ENCODE data around the gene SLA2. TPM values are rescaled to one million over a fixed set of nuclear protein-coding genes. Genes with fewer than 3 reads are reported as not detected.
"Not testable (repeated sequence)": the region's sequence is repeated elsewhere in the genome, so short reads cannot be mapped to it uniquely, and the experiment has no call there.

Gene SLA2, protein sequence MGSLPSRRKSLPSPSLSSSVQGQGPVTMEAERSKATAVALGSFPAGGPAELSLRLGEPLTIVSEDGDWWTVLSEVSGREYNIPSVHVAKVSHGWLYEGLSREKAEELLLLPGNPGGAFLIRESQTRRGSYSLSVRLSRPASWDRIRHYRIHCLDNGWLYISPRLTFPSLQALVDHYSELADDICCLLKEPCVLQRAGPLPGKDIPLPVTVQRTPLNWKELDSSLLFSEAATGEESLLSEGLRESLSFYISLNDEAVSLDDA
- polyA plus RNA-seq (0.33 TPM in 1 of 2 replicates, not detected in the other), polyA minus RNA-seq (not detected in 2 replicates)

DNA sequence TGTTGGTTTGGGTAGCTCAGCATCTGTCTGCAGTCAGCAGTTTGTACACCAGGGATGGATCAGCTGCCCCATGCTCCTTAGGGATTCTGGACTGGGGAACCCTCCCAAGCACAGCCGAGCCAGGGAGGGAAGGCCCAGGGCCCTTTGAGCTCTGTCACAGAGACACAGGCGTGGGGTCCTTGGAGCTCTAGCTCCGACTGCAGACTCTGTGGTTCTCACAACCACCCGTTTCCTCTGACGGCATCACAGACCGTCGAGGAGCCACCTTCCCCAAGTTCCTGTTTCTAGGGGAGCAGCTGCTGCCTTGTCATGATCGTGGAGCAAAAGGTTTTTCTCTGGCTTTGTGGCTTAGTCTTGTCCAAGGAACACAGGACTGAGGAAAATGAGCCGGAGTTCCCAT lies at the start of gene SLA2:
TSS of gene SLA2 (minus strand) at position 199 of the 400 bp plus-strand sequence. CDS start 4,861 bp downstream, outside the sequence.
- H3K27me3 ChIP-seq (ENCODE audit: insufficient read depth, low read depth, low read length) = no peaks in the 10 kb centered on the region
- H3K4me3 ChIP-seq (ENCODE audit: low read length) = no peak within 1 kb of the TSS
- no peaks in the 10 kb centered on the region for H3K9me2 ChIP-seq (ENCODE audit: insufficient read depth, low read length)
- H3K27ac ChIP-seq (ENCODE audit: low read length) = no peak within 1 kb of the TSS
- no peaks in the 10 kb centered on the region for H3K9me3 ChIP-seq (ENCODE audit: low read length)
- H3K9ac ChIP-seq (ENCODE audit: low read length) = no peak within 1 kb of the TSS
- H4K20me1 ChIP-seq (ENCODE audit: insufficient read depth) = no peaks in the 10 kb centered on the region
- no peak within 1 kb of the TSS for H3K4me2 ChIP-seq (ENCODE audit: low read length)
- H3F3A ChIP-seq (ENCODE audit: insufficient read depth, low read length, poor library complexity, severe bottlenecking) = no peaks in the 10 kb centered on the region
- TF ChIP-seq MXI1 (conservative IDR thresholded peaks at IDR 0.05; ENCODE audit: poor library complexity, severe bottlenecking) = no peak
- no peak for TF ChIP-seq CTCF (IDR thresholded peaks at IDR 0.05; ENCODE audit: poor library complexity, severe bottlenecking)
- no peak for TF ChIP-seq SMC3 (conservative IDR thresholded peaks at IDR 0.05; ENCODE audit: poor library complexity)
- no peaks in the 10 kb centered on the region for H3K36me3 ChIP-seq (ENCODE audit: insufficient read depth, low read length)
- no peaks in the 10 kb centered on the region for H3K79me2 ChIP-seq (replicated peaks; ENCODE audit: insufficient read depth, low read length)
- no peak within 1 kb of the TSS for H2AFZ ChIP-seq (ENCODE audit: low read depth, low read length)

DNA sequence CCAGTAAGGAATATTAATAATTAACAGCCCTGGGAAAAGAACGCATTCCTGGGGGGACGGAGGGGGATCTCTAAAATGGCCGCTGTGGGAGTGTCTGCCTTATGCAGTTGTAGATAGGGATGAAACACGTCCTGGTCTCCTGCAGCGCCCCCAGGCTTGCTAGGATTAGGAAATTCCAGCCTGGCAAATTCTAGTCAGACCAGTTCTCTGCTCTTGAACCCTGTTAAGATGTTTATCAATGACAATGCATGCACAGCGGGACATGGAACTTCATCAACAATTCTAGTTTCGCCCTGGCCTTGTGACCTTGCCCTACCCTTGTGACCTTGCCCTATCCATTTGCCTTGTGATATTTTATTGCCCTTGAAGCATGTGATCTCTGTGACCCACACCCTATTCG lies 49.5 kb upstream of the SLA2 start:
- H3K36me3 ChIP-seq (ENCODE audit: insufficient read depth, low read length); H3K4me2 ChIP-seq (ENCODE audit: low read length); H4K20me1 ChIP-seq (ENCODE audit: insufficient read depth); H3F3A ChIP-seq (ENCODE audit: insufficient read depth, low read length, poor library complexity, severe bottlenecking); H3K27me3 ChIP-seq (ENCODE audit: insufficient read depth, low read depth, low read length); H3K9me2 ChIP-seq (ENCODE audit: insufficient read depth, low read length); H3K9me3 ChIP-seq (ENCODE audit: low read length); H3K79me2 ChIP-seq (replicated peaks; ENCODE audit: insufficient read depth, low read length); H3K9ac ChIP-seq (ENCODE audit: low read length); H3K27ac ChIP-seq (ENCODE audit: low read length); H3K4me3 ChIP-seq (ENCODE audit: low read length); H2AFZ ChIP-seq (ENCODE audit: low read depth, low read length): not testable (repeated sequence)

DNA sequence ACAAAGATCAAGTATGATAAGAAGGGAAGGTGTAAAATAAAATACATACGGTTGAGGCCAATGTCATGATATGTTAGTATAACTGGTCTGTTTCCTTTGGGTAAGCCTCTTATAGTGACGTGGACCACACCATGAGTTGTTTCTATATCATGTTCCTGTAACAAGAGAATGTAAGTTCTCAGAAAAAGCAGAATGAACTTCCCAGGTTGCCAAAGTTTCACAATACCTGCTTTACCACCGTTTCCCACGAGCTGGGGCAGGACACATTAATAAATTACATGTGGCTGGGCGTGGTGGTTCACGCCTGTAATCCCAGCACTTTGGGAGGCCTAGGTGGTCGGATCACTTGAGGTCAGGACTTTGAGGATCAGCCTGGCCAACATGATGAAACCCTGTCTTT lies 42.6 kb upstream of the SLA2 start:
- Histone ChIP-seq H3K27me3 (ENCODE audit: insufficient read depth, low read depth, low read length) (no peaks in the 10 kb centered on the region), H2AFZ (ENCODE audit: low read depth, low read length) (no peak overlapping the region), H3K9me3 (ENCODE audit: low read length) (no peaks in the 10 kb centered on the region), H4K20me1 (ENCODE audit: insufficient read depth) (no peaks in the 10 kb centered on the region), H3K4me2 (ENCODE audit: low read length) (no peak overlapping the region), H3K9ac (ENCODE audit: low read length) (no peak overlapping the region), H3K4me3 (ENCODE audit: low read length) (no peak overlapping the region), H3K9me2 (ENCODE audit: insufficient read depth, low read length) (no peaks in the 10 kb centered on the region), H3K36me3 (ENCODE audit: insufficient read depth, low read length) (no peaks in the 10 kb centered on the region), H3K27ac (ENCODE audit: low read length) (no peak overlapping the region), H3K79me2 (replicated peaks; ENCODE audit: insufficient read depth, low read length) (no peaks in the 10 kb centered on the region), H3F3A (ENCODE audit: insufficient read depth, low read length, poor library complexity, severe bottlenecking) (no peaks in the 10 kb centered on the region)
- TF ChIP-seq CTCF (IDR thresholded peaks at IDR 0.05; ENCODE audit: poor library complexity, severe bottlenecking) (no peak), EZH2 (IDR thresholded peaks at IDR 0.05; ENCODE audit: borderline replicate concordance, insufficient read depth, low read length, poor library complexity, severe bottlenecking) (no peak)
- TF ChIP-seq, protein P1, sequence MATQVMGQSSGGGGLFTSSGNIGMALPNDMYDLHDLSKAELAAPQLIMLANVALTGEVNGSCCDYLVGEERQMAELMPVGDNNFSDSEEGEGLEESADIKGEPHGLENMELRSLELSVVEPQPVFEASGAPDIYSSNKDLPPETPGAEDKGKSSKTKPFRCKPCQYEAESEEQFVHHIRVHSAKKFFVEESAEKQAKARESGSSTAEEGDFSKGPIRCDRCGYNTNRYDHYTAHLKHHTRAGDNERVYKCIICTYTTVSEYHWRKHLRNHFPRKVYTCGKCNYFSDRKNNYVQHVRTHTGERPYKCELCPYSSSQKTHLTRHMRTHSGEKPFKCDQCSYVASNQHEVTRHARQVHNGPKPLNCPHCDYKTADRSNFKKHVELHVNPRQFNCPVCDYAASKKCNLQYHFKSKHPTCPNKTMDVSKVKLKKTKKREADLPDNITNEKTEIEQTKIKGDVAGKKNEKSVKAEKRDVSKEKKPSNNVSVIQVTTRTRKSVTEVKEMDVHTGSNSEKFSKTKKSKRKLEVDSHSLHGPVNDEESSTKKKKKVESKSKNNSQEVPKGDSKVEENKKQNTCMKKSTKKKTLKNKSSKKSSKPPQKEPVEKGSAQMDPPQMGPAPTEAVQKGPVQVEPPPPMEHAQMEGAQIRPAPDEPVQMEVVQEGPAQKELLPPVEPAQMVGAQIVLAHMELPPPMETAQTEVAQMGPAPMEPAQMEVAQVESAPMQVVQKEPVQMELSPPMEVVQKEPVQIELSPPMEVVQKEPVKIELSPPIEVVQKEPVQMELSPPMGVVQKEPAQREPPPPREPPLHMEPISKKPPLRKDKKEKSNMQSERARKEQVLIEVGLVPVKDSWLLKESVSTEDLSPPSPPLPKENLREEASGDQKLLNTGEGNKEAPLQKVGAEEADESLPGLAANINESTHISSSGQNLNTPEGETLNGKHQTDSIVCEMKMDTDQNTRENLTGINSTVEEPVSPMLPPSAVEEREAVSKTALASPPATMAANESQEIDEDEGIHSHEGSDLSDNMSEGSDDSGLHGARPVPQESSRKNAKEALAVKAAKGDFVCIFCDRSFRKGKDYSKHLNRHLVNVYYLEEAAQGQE (IDR thresholded peaks at IDR 0.05; ENCODE audit: borderline replicate concordance) = no peak

All from neural cell (in vitro differentiated cells).